Ecto neural progenitor cell (in vitro differentiated cells): ENCODE results near the gene CD81.
A peak's percentile ranks its signal among the peaks of the same experiment; 100 is the strongest.

ENCODE experiments used
- DNase-seq: peaks from one replicate; pipeline ENCODE4 v3.0.0-alpha.2; 2018; ENCODE audit warnings: low spot score

Gene CD81

DNA sequence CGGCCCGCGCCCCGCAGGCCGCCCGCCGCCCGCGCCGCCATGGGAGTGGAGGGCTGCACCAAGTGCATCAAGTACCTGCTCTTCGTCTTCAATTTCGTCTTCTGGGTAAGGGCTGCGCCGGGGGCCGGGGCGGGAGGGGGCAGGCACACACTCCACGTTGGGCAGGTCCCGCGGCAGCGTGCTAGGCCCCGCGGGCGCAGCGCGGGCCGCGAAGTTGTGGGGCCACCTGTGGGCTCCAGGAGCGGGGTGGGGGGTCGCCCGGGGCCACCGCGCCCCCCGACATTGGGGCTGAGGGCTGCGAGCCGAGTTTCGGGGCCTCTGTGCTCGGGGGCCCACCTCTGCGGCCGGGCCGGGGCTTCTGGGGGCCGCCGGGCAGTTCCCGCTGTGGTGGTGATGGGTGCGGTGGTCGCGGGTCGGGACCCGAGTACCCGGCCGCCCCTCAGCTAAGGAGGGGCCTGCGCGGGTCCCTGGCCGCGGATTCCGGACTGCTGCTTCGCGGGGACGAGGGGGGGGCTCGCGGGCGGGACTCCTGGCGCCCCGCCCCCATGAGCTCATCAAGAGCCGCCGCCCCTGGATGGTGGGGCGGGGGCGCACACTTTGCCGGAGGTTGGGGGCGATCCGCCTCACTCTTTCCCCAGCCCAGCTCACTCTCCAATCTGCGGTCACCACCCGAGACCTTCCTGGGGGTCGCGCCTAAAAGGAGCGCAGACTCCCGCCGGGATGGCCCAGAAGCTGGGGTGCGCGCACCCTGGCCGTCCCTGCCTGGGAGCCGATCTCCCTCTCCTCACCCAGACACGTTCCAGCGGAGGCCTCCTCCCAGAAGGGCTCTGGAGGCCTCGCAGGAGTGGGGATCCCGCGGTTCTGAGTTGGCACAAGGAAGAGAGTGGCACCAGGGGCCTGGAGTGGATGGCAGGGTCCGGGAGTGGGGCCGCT, 667 bp downstream of the CD81 start:
- DNase-seq = peak; percentile 71

GRCh38 chr11:2378527-2379210, 1.6 kb downstream of the CD81 start:
- DNase-seq = no peak

GRCh38 chr11:2379466-2380174, 2.5 kb downstream of the CD81 start:
- no peak for DNase-seq

DNA sequence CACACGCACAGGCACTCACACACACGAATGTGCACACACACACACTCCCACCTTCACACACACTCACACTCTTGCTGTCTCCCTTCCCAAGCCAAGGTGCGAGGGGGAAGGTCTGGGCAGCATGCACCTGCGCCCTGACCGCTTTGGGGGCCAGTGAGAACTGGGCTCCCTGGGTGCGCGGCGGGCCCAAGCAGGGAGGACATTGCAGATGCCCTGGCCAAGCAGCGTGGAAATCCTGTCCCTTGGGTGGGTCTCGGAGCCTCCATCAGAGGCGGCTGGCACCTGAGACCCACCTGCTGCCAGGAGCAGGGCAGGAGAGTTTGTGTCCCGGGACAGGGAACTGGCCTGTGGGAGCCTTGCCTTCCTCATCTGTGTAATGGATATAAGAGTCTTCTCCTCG, 3.3 kb downstream of the CD81 start:
- DNase-seq = no peak

- DNase-seq = no peak
These were observed 3.8 kb downstream of the CD81 start for GRCh38 chr11:2380807-2381350.

- DNase-seq = no peak
These were observed 4.5 kb downstream of the CD81 start for GRCh38 chr11:2381494-2382128.

- DNase-seq = no peak
These were observed 5.0 kb downstream of the CD81 start for GRCh38 chr11:2382129-2382517.

DNA sequence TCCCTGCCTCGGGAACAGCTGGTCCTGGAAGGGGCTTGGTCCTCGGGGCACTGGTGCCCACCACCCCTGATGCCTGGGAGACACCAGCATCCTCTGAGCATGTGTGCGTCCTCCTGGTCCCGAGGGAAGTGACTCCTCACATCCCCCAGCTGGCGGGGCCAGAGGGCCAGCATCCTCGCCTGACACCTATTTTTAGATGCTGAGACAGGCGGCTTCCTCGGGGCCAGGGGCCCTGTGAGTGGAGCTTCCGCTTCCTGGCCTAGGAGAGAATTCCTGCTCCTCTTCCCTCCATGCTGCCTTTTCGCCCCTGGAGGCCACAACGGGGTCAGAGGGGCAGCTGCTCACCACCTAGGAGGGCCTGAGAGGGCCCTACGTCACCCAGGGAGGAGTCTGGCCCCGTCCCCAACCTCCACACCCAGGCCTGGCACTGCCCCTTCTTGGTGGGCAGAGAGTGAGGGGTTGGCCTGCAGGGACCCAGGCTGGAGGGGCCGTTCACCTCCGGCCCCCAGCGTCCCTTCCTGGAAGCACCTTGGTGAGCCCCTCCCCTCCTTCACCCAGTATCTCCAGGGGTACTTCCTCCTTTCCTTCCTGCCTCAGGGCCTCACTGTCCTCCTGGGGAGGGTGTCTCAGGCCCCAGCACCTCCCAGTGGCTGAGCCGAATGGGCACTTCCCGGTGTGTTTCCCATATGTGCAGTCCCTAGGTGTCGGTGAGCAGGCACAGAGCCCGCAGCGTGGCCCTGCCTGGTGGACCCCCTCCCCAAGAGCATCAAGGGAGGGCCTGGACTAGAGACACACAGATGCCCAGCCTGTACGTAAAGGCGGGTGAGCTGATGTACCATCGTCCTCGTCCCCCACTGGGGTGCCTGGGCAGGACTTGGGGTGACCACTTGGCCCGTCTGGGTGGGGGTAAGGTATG, 6.1 kb downstream of the CD81 start:
- no peak for DNase-seq

DNA sequence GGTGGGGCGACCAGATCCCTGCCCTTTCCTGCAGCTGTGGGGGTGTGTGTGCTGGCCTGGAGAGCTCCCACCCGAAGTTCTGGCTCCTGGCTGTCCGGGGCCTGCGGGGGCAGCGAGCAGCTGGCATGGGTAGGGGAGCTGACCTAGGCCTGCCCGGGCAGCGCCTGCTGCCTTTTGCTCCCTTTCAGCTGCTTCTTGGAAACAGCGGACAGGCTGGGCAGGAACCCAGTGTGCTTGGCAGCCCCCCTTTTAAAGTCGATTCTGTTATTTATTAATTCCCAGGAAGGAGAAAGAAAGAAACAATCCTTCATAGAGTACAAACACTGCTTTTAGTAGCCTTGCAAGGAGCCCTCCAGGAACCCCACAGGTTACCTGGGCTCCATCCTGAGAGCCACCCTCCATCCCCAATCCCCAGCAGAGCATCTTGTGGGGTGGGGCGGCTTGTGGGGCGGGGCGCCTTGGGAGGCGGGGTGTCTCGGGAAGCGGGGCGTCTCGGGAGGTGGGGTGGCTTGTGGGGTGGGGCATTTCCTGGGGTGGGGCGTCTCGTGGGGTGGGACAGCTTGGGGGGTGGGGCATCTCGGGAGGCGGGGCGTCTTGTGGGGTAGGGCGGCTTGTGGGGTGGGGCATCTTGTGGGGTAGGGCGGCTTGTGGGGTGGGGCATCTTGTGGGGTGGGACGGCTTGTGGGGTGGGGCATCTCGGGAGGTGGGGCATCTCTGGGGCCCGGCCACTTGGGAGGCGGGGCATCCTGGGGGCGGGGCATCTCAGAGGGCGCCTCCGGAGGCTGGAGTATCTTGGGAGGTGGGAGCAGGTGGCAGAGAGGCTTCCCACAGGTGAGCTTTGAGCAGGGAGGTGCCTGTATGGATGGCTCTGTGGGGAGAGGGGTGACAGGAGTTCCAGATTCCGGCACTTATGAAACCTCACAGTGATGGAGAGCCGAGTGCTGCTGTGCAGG, 7.0 kb downstream of the CD81 start:
- DNase-seq = no peak

GRCh38 chr11:2385156-2386151, 8.3 kb downstream of the CD81 start:
- DNase-seq = no peak

- DNase-seq = no peak
These were observed 9.5 kb downstream of the CD81 start for GRCh38 chr11:2386591-2386990.

- no peak for DNase-seq
These were observed 10.3 kb downstream of the CD81 start for GRCh38 chr11:2387266-2387987.

- no peak for DNase-seq
These were observed 11.6 kb downstream of the CD81 start for GRCh38 chr11:2388431-2389376.

DNA sequence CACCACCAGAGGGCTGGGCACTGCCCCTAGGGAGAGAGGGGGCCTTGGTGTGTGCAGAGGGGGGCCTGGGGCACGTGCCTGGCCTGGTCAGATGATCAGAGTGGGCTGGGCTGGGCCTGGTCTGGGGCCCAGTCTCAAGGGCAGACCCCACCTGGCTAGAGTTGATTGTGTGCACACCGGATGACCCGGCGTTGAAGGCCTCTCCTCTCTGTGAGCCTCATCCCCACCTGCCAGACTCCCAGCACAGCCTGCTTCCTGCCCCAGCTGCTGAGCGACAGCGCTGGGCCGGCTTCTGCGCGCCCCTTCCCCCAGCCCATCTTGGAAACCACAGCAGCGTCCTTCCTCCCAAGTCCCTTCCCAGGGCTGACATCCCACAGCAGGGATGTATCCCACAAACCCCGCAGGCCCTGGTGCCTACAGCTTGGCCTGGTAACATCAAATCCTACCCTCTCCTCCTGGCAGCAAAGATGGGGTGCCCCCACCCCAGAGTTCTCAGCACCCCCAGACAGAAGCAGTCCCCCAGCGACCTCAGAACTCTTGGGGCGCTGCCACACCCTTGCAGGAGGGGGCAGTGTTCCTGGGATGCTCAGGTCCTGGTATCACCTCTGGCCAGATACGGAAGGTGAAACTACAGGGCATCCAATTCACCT, 12.4 kb downstream of the CD81 start:
- no peak for DNase-seq

DNA sequence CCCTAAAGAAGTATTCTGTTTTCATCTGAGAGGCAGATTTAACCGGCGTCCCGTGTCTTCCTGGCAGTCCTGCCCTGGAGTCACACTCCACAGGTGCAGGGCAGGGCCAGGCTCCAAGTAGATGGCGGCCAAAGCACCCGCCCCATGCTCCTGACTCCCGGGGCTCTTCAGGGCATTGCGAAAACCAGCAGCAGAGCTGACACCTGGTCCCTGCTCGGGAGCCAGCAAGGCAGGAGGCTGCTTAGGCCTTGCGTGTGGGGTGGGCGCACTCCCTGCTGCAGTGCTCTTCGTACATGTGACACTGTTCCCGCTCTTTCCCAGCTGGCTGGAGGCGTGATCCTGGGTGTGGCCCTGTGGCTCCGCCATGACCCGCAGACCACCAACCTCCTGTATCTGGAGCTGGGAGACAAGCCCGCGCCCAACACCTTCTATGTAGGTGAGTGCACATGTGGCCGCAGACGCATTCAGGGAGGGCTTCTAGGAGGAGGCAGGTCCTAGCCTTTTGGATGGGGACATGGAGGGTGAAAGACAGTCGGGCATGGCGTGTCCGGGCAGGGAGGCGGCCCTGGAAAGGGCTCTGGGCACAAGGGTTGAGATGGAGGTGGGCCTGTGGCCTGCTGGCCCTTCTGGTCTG, 13.1 kb downstream of the CD81 start:
- DNase-seq = no peak

DNA sequence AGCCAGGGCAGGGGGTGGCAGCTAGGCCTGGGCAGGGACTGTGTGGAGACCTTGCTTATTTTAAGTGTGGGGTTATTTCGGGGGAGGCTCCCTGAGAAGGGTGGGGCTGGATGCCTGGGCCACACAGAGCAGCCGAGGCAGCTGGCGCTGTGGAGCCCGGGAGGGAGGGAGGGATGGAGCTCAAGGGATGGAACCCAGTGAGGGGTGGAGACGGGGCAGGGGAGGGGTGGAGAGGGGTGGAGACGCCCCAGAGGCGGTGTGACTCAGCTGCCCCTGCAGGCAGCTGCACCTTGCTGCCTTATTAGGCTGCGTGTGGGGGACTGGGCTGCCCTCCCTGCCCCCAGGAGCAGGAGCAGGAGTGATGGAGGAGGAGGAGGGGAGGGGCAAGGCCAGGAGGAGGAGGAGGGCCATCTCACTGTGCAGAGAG, 13.6 kb downstream of the CD81 start:
- DNase-seq = no peak
